ENCODE results near the gene AP4E1. TPM values are rescaled to one million over a fixed set of nuclear protein-coding genes. Genes with fewer than 3 reads are reported as not detected.

The AP4E1 gene
- total and polyA plus RNA-seq, 2 donors (not counting 3 experiments of a cell fraction or from before 2014, with no cell fraction given) = 1.6 to 9.8 TPM

DNA sequence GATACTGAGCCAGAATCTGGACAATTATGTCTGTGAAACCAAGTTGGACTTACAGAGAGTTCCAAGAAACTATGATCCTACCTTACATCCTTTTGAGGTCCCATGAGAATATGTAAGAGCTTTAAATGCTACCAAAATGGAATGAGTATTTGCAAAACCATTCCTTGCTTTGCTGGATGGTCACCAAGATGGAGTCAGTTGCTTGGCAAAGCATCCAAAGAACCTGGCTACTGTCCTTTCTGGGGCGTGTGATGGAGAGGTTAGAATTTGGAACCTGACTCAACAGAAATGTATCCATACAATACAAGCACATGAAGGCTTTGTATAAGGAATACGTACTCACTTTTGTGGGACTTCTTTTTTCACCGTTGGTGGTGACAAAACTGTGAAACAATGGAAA, 36.2 kb downstream of the AP4E1 start:
- no peak overlapping the region for H3K4me3 ChIP-seq (replicated peaks in 1 of 3; ENCODE audit: insufficient read depth in 1 of 3, low read depth in 1 of 3, low read length in 3 of 3)
- DNase-seq (ENCODE audit: low read depth, low spot score) (no peak), FAIRE-seq (no peak)
- no peak overlapping the region for H2AFZ ChIP-seq (ENCODE audit: low read depth, low read length)
- no peaks in the 10 kb centered on the region for H3K27me3 ChIP-seq (ENCODE audit: control insufficient read depth in 2 of 2, insufficient read depth in 2 of 2, low read length in 2 of 2)
- CTCF ChIA-PET = interaction anchor here (0.8 to 1.8 kb wide), 6 partner anchors 11 to 219 kb away, joined by 3 to 5 read pairs (median 3); partner anchors contain the start of gene AP4E1
- intact Hi-C loops (cut with micrococcal nuclease) = no loop called here
- no peak overlapping the region for H3K27ac ChIP-seq (ENCODE audit: insufficient read depth, low read depth, low read length)
- H3K4me1 ChIP-seq (ENCODE audit: control insufficient read depth, extremely low read depth, insufficient read depth, low read length) = peaks cover 10% of the 10 kb centered on the region
- H3K79me2 ChIP-seq (ENCODE audit: control insufficient read depth, insufficient read depth, low read length) = no peaks in the 10 kb centered on the region
- H4K20me1 ChIP-seq (replicated peaks; ENCODE audit: control insufficient read depth, extremely low read depth, insufficient read depth, low read length) = no peaks in the 10 kb centered on the region
- POLR2A ChIA-PET = interaction anchor here (0.6 kb wide), 1 partner anchor 206 kb away, joined by 3 read pairs; no protein-coding TSS in a partner anchor
- no peaks in the 10 kb centered on the region for H3K9me3 ChIP-seq (replicated peaks; ENCODE audit: control insufficient read depth, insufficient read depth, low read length)
- no TSS peak for BruUV-seq (replicated peaks)
- H3K4me2 ChIP-seq (ENCODE audit: insufficient read depth, low read length) = no peak overlapping the region
- H3K9ac ChIP-seq (replicated peaks; ENCODE audit: extremely low read depth, insufficient read depth, low read length) = no peak overlapping the region
- no peaks in the 10 kb centered on the region for H3K36me3 ChIP-seq (ENCODE audit: control insufficient read depth in 2 of 2, extremely low read depth in 1 of 2, insufficient read depth in 2 of 2, low read length in 2 of 2)
- TF ChIP-seq, protein P1, sequence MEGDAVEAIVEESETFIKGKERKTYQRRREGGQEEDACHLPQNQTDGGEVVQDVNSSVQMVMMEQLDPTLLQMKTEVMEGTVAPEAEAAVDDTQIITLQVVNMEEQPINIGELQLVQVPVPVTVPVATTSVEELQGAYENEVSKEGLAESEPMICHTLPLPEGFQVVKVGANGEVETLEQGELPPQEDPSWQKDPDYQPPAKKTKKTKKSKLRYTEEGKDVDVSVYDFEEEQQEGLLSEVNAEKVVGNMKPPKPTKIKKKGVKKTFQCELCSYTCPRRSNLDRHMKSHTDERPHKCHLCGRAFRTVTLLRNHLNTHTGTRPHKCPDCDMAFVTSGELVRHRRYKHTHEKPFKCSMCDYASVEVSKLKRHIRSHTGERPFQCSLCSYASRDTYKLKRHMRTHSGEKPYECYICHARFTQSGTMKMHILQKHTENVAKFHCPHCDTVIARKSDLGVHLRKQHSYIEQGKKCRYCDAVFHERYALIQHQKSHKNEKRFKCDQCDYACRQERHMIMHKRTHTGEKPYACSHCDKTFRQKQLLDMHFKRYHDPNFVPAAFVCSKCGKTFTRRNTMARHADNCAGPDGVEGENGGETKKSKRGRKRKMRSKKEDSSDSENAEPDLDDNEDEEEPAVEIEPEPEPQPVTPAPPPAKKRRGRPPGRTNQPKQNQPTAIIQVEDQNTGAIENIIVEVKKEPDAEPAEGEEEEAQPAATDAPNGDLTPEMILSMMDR (IDR thresholded peaks at IDR 0.05; ENCODE audit: extremely low read depth in 1 of 2, insufficient read depth in 1 of 2, low read depth in 1 of 2, low read length in 2 of 2) = no peak
- TF ChIP-seq EZH2 (IDR thresholded peaks at IDR 0.05; ENCODE audit: borderline replicate concordance, low read depth, low read length, severe bottlenecking) (no peak), POLR2A (IDR thresholded peaks at IDR 0.05; ENCODE audit: low read depth, low read length) (no peak), JUN (IDR thresholded peaks at IDR 0.05; ENCODE audit: borderline replicate concordance, insufficient read depth, insufficient read length, low read depth) (no peak), MYC (IDR thresholded peaks at IDR 0.05; ENCODE audit: low read depth, low read length) (no peak), FOS (IDR thresholded peaks at IDR 0.05; ENCODE audit: borderline replicate concordance, insufficient read depth, low read length) (no peak), GATA2 (IDR thresholded peaks at IDR 0.05; ENCODE audit: insufficient read depth, insufficient read length, low read depth, low read length) (no peak), POLR2AphosphoS5 (IDR thresholded peaks at IDR 0.05; ENCODE audit: insufficient read depth, low read depth, low read length) (no peak)
- TF ChIP-seq, protein P2, sequence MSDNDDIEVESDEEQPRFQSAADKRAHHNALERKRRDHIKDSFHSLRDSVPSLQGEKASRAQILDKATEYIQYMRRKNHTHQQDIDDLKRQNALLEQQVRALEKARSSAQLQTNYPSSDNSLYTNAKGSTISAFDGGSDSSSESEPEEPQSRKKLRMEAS (IDR thresholded peaks at IDR 0.05; ENCODE audit: insufficient read depth, insufficient read length) = no peak
- dilution Hi-C loops (cut with MboI; ENCODE audit: extremely low pct_ligation_motif_present, low sequenced_read_pairs) = no loop called here
- no peaks in the 10 kb centered on the region for H3K9me1 ChIP-seq (replicated peaks; ENCODE audit: control insufficient read depth, extremely low read depth, insufficient read depth, low read length)

All from endothelial cell of umbilical vein (primary cell).